Measurements from ENCODE around the gene COL23A1. TPM values are rescaled to one million over a fixed set of nuclear protein-coding genes. Genes with fewer than 3 reads are reported as not detected.

Gene COL23A1
- total and polyA plus RNA-seq, 5 donors from 2014 or later: not detected

DNA sequence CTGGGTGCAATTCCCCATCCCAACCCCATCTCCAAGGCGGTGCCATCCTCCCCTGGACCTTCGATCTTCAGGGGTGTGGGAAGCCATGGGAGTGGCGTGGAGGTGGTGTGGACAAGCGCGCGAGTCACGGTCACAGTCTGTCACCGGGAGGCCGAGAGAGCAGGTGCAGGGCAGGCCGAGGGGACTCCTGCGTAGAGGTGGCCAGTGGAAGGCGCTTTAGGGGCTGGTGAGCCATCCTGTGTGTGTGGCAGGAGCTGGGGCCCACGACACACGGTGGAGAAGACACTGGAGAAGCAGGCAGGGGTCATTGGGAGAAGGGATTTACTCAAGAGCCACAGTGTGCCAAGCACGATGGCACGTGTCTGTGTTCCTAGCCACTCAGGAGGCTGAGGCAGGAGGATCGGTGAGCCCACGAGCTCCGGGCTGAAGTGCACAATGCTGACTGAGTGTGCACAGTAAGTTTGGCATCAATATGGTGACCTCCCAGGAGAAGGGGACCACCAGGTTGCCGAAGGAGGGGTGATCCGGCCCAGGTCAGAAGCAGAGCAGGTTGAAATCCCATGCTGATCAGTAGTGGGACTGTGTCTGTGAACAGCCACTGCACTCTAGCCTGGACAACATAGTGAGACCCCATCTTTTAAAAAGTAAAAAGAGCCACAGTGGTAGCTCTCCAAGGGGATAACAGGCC, 212.5 kb downstream of the COL23A1 start:
- Mint-ChIP-seq H3K4me3 (no peak overlapping the region), H3K36me3 (no peaks in the 10 kb centered on the region), H3K4me1 (no peaks in the 10 kb centered on the region), H3K27ac (no peak overlapping the region), H3K27me3 (no peaks in the 10 kb centered on the region), H3K9me3 (no peaks in the 10 kb centered on the region)
- Histone ChIP-seq H3K27ac (ENCODE audit: insufficient read depth, low read length, poor library complexity, severe bottlenecking) (no peak overlapping the region), H3K9me3 (ENCODE audit: control insufficient read depth in 2 of 2, low read length in 2 of 2) (no peaks in the 10 kb centered on the region), H3K27me3 (ENCODE audit: control insufficient read depth, insufficient read depth, low read length) (no peaks in the 10 kb centered on the region), H3K36me3 (ENCODE audit: control insufficient read depth, insufficient read depth, low read length) (no peaks in the 10 kb centered on the region), H3K4me3 (ENCODE audit: low read depth, low read length) (no peak overlapping the region), H3K4me1 (ENCODE audit: control insufficient read depth, insufficient read depth, low read length, poor library complexity, severe bottlenecking) (no peaks in the 10 kb centered on the region)
- no peak for DNase-seq
- no peak for ATAC-seq (ENCODE audit: low read depth in 2 of 2)

- Mint-ChIP-seq H3K27ac (peak overlapping the region in 1 of 3 donors; percentile 34), H3K4me1 (no peaks in the 10 kb centered on the region), H3K4me3 (no peak overlapping the region), H3K36me3 (no peaks in the 10 kb centered on the region), H3K27me3 (no peaks in the 10 kb centered on the region), H3K9me3 (no peaks in the 10 kb centered on the region)
- no peaks in the 10 kb centered on the region for H3K36me3 ChIP-seq (ENCODE audit: control insufficient read depth, insufficient read depth, low read length)
- ATAC-seq (ENCODE audit: low read depth in 2 of 2): no peak
- H3K4me1 ChIP-seq (ENCODE audit: control insufficient read depth, insufficient read depth, low read length, poor library complexity, severe bottlenecking): no peaks in the 10 kb centered on the region
- H3K4me3 ChIP-seq (ENCODE audit: low read depth, low read length): no peak overlapping the region
- no peak overlapping the region for H3K27ac ChIP-seq (ENCODE audit: insufficient read depth, low read length, poor library complexity, severe bottlenecking)
- no peak for DNase-seq
- H3K9me3 ChIP-seq (ENCODE audit: control insufficient read depth in 2 of 2, low read length in 2 of 2): no peaks in the 10 kb centered on the region
- H3K27me3 ChIP-seq (ENCODE audit: control insufficient read depth, insufficient read depth, low read length): no peaks in the 10 kb centered on the region
Measured at GRCh38 chr5:178376921-178377582, 213.1 kb downstream of the COL23A1 start.

DNA sequence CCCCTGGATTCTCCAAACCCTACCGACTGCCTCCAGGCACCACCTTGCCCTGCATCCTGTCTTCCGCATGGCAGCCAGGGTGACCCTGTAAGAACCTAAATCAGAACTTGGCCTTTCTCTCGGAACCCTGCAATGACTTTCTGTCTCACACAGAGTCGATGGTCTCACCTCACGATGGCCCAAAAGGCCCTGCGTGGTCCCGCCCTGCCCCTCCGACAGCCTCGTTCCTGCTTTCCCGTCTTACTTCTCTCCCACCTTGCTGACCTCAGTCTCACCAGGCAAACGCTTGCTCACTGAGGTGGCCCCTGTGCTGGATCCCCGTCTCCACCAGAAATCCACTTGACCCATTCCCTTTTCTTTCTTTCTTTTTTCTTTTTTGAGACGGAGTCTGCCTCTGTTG, 214.8 kb downstream of the COL23A1 start:
- Histone ChIP-seq H3K9me3 (ENCODE audit: control insufficient read depth in 2 of 2, low read length in 2 of 2) (no peaks in the 10 kb centered on the region), H3K4me1 (ENCODE audit: control insufficient read depth, insufficient read depth, low read length, poor library complexity, severe bottlenecking) (no peaks in the 10 kb centered on the region), H3K36me3 (ENCODE audit: control insufficient read depth, insufficient read depth, low read length) (no peaks in the 10 kb centered on the region), H3K27ac (ENCODE audit: insufficient read depth, low read length, poor library complexity, severe bottlenecking) (no peak overlapping the region), H3K27me3 (ENCODE audit: control insufficient read depth, insufficient read depth, low read length) (no peaks in the 10 kb centered on the region), H3K4me3 (ENCODE audit: low read depth, low read length) (no peak overlapping the region)
- no peaks in the 10 kb centered on the region for H3K36me3 Mint-ChIP-seq
- H3K4me3 Mint-ChIP-seq: no peak overlapping the region
- no peak overlapping the region for H3K27ac Mint-ChIP-seq
- DNase-seq: no peak
- H3K4me1 Mint-ChIP-seq: no peaks in the 10 kb centered on the region
- H3K27me3 Mint-ChIP-seq: peaks cover 4% of the 10 kb centered on the region
- no peaks in the 10 kb centered on the region for H3K9me3 Mint-ChIP-seq
- ATAC-seq (ENCODE audit: low read depth in 2 of 2): no peak

- H3K27ac ChIP-seq (ENCODE audit: insufficient read depth, low read length, poor library complexity, severe bottlenecking): no peak overlapping the region
- H3K9me3 ChIP-seq (ENCODE audit: control insufficient read depth in 2 of 2, low read length in 2 of 2): no peaks in the 10 kb centered on the region
- no peaks in the 10 kb centered on the region for H3K27me3 ChIP-seq (ENCODE audit: control insufficient read depth, insufficient read depth, low read length)
- no peaks in the 10 kb centered on the region for H3K4me1 ChIP-seq (ENCODE audit: control insufficient read depth, insufficient read depth, low read length, poor library complexity, severe bottlenecking)
- H3K27me3 Mint-ChIP-seq: peaks cover 4% of the 10 kb centered on the region
- ATAC-seq (ENCODE audit: low read depth in 2 of 2) (no peak), DNase-seq (no peak)
- peaks cover 0 to 3% (median 0%) of the 10 kb centered on the region in 7 donors for H3K9me3 Mint-ChIP-seq
- no peaks in the 10 kb centered on the region for H3K4me1 Mint-ChIP-seq
- H3K36me3 ChIP-seq (ENCODE audit: control insufficient read depth, insufficient read depth, low read length): no peaks in the 10 kb centered on the region
- no peaks in the 10 kb centered on the region for H3K36me3 Mint-ChIP-seq
- H3K4me3 ChIP-seq (ENCODE audit: low read depth, low read length): no peak overlapping the region
- H3K27ac Mint-ChIP-seq: no peak overlapping the region
- no peak overlapping the region for H3K4me3 Mint-ChIP-seq
Measured at GRCh38 chr5:178373711-178374110, 216.5 kb downstream of the COL23A1 start.

DNA sequence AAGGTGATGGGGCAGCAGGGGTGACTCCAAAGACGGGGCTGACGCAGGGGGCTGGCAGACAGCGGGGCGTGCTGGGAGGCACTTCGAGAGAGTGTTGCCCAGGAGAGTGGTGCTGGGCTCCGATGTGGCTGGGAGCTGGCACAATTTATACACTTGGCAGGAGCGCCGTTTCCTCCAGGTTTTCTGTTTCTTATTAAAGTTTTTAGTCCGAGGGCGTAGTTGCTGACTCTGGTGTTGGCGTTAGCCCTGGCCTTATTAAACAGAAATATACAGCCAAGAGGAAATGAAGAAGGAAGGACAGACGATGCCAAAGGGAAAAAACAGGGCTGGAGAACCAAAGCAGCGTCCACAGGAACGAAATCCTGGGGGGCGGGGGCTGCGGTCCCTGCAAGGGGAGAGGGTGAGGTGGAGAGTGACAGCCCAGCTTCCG, 218.0 kb downstream of the COL23A1 start:
- H3K27me3 Mint-ChIP-seq: peaks cover 4% of the 10 kb centered on the region
- DNase-seq (no peak), ATAC-seq (ENCODE audit: low read depth in 2 of 2) (no peak)
- no peak overlapping the region for H3K4me3 Mint-ChIP-seq
- H3K4me1 ChIP-seq (ENCODE audit: control insufficient read depth, insufficient read depth, low read length, poor library complexity, severe bottlenecking): no peaks in the 10 kb centered on the region
- H3K27me3 ChIP-seq (ENCODE audit: control insufficient read depth, insufficient read depth, low read length): no peaks in the 10 kb centered on the region
- H3K27ac ChIP-seq (ENCODE audit: insufficient read depth, low read length, poor library complexity, severe bottlenecking): no peak overlapping the region
- H3K9me3 Mint-ChIP-seq: peaks cover 0 to 3% (median 0%) of the 10 kb centered on the region in 7 donors
- no peaks in the 10 kb centered on the region for H3K36me3 ChIP-seq (ENCODE audit: control insufficient read depth, insufficient read depth, low read length)
- no peak overlapping the region for H3K4me3 ChIP-seq (ENCODE audit: low read depth, low read length)
- H3K9me3 ChIP-seq (ENCODE audit: control insufficient read depth in 2 of 2, low read length in 2 of 2): no peaks in the 10 kb centered on the region
- no peaks in the 10 kb centered on the region for H3K36me3 Mint-ChIP-seq
- H3K27ac Mint-ChIP-seq: no peak overlapping the region
- H3K4me1 Mint-ChIP-seq: no peaks in the 10 kb centered on the region

- no peaks in the 10 kb centered on the region for H3K4me1 ChIP-seq (ENCODE audit: control insufficient read depth, insufficient read depth, low read length, poor library complexity, severe bottlenecking)
- H3K4me3 ChIP-seq (ENCODE audit: low read depth, low read length): no peak overlapping the region
- Mint-ChIP-seq H3K9me3 (peaks cover 0 to 3% (median 0%) of the 10 kb centered on the region in 7 donors), H3K36me3 (no peaks in the 10 kb centered on the region), H3K27ac (no peak overlapping the region), H3K4me3 (no peak overlapping the region), H3K27me3 (peaks cover 4% of the 10 kb centered on the region), H3K4me1 (no peaks in the 10 kb centered on the region)
- no peak overlapping the region for H3K27ac ChIP-seq (ENCODE audit: insufficient read depth, low read length, poor library complexity, severe bottlenecking)
- no peaks in the 10 kb centered on the region for H3K27me3 ChIP-seq (ENCODE audit: control insufficient read depth, insufficient read depth, low read length)
- ATAC-seq (ENCODE audit: low read depth in 2 of 2): no peak
- DNase-seq: no peak
- no peaks in the 10 kb centered on the region for H3K36me3 ChIP-seq (ENCODE audit: control insufficient read depth, insufficient read depth, low read length)
- H3K9me3 ChIP-seq (ENCODE audit: control insufficient read depth in 2 of 2, low read length in 2 of 2): no peaks in the 10 kb centered on the region
Measured at GRCh38 chr5:178371362-178372111, 218.7 kb downstream of the COL23A1 start.

GRCh38 chr5:178370102-178370501, 220.1 kb downstream of the COL23A1 start:
- Mint-ChIP-seq H3K27me3 (peaks cover 4% of the 10 kb centered on the region), H3K4me3 (no peak overlapping the region), H3K4me1 (no peaks in the 10 kb centered on the region), H3K9me3 (peaks cover 0 to 3% (median 0%) of the 10 kb centered on the region in 7 donors), H3K36me3 (no peaks in the 10 kb centered on the region), H3K27ac (no peak overlapping the region)
- ATAC-seq (ENCODE audit: low read depth in 2 of 2) (no peak), DNase-seq (no peak)
- Histone ChIP-seq H3K27ac (ENCODE audit: insufficient read depth, low read length, poor library complexity, severe bottlenecking) (no peak overlapping the region), H3K9me3 (ENCODE audit: control insufficient read depth in 2 of 2, low read length in 2 of 2) (no peaks in the 10 kb centered on the region), H3K36me3 (ENCODE audit: control insufficient read depth, insufficient read depth, low read length) (no peaks in the 10 kb centered on the region), H3K27me3 (ENCODE audit: control insufficient read depth, insufficient read depth, low read length) (no peaks in the 10 kb centered on the region), H3K4me1 (ENCODE audit: control insufficient read depth, insufficient read depth, low read length, poor library complexity, severe bottlenecking) (no peaks in the 10 kb centered on the region), H3K4me3 (ENCODE audit: low read depth, low read length) (no peak overlapping the region)

Measured in CD4-positive, CD25-positive, alpha-beta regulatory T cell (primary cell).